ENCODE data around the gene FXYD5. TPM values are rescaled to one million over a fixed set of nuclear protein-coding genes. Genes with fewer than 3 reads are reported as not detected.

FXYD5 gene
- polyA plus RNA-seq, 4 donors, result 17.6 to 39.1 (median 26.6) TPM

- DNase-seq (ENCODE audit: low read depth in 4 of 4, low spot score in 3 of 4), result no peak
Measured at GRCh38 chr19:35153701-35154524, 622 bp upstream of the FXYD5 start.

DNA sequence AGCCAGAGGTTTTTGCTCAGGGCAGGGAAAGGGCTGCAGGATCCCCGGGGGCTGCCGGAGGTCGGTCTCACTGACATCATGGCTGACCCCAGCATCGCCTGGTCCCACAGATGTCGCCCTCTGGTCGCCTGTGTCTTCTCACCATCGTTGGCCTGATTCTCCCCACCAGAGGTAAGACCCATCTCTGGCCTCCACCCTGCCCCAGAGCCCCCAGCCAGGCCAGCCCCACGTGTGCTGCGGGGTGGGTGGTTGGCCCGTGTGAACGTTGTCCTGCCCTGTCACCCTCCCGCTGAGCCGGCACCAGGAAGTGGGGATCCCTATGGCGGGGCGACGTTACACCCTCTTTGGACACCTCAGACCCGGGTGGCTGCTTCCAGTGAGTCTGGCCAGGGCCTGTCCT is 906 bp downstream of the FXYD5 start:
- DNase-seq (ENCODE audit: low read depth in 4 of 4, low spot score in 3 of 4), result no peak

DNA sequence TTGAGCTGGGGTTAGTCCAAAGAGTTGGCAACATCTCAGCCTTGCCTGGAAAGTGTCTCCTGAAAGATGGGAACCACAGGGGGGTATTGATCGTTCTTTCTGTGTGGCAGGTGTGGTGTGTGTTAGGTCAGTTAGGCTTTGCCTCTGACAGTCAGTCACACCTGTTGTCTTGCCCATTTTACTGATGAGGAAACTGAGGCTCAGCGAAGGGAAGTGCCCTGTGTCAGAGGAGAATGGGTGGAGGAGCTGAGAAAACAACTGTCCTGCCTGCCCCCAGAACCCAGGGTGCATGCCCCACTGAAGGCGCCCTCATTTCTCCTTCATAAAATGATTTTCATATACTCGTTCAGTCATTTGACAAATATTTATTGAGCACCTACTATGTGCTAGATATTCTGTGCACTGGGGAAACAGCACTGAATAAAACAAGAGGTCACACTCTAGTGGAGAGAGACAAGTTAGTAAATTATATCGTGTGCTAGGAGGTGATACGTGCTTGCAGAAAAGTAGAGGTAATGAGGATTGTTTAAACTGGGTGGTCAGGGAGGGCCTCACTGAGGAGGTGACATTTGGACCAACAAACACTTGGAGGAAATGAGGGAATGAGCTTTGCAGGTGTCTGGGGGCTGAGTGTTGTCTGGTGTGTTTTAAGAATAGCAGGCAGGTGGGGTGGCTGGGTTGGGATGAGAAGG is 1.6 kb downstream of the FXYD5 start:
- DNase-seq (ENCODE audit: low read depth in 4 of 4, low spot score in 3 of 4), result no peak

DNA sequence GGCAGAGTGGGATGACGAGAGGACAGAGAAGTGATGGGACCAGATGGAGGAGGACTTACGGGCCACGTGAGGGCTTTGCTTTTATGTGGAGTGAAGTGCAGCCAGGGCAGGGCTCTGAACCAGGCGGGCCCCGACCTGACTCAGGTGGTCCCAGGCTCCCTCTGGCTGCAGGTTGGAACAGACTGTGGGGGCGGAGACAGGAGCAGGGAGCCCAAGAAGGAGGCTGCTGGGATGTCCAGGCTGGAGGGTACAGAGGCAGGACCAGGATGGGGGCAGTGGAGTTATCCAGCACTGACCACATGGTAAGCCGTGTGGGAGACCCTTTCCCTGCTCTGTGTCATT is 2.1 kb downstream of the FXYD5 start:
- no peak for DNase-seq (ENCODE audit: low read depth in 4 of 4, low spot score in 3 of 4)

DNA sequence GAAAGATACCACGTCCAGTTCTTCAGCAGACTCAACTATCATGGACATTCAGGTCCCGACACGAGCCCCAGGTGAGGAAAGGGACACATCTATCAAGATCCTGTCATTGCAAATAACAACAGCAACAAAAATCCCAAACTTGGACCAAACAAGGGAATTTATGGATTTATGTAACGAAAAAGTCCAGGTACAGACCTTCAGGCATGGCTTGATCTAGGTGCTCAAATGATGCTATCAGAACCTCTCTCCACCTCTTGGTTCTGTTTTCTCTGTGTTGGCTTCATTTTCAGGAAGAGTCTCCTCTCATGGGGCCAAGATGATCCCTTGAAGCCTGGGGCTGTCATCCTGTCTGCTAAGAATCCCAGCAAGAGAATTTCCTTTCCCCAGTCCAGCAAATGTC is 2.9 kb downstream of the FXYD5 start:
- DNase-seq (ENCODE audit: low read depth in 4 of 4, low spot score in 3 of 4), result no peak

DNA sequence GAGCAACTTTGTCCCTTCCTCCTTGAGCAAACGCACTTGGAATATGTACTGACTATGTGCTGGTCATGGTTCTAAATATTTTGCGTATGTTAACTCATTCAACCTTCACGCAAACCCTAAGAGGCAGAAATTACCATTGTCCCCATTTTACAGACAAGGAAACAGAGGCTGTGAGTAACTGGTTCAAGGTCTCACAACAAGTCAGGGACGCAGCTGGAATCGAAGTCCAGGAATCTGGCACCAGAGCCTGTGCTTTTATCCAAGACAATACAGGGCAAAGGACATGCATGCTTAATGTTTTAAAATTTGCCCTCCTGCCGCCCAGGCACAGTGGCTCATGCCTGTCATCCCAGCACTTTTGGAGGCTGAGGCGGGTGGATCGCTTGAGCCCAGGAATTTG is 5.1 kb downstream of the FXYD5 start:
- DNase-seq (ENCODE audit: low read depth in 4 of 4, low spot score in 3 of 4), result no peak

DNA sequence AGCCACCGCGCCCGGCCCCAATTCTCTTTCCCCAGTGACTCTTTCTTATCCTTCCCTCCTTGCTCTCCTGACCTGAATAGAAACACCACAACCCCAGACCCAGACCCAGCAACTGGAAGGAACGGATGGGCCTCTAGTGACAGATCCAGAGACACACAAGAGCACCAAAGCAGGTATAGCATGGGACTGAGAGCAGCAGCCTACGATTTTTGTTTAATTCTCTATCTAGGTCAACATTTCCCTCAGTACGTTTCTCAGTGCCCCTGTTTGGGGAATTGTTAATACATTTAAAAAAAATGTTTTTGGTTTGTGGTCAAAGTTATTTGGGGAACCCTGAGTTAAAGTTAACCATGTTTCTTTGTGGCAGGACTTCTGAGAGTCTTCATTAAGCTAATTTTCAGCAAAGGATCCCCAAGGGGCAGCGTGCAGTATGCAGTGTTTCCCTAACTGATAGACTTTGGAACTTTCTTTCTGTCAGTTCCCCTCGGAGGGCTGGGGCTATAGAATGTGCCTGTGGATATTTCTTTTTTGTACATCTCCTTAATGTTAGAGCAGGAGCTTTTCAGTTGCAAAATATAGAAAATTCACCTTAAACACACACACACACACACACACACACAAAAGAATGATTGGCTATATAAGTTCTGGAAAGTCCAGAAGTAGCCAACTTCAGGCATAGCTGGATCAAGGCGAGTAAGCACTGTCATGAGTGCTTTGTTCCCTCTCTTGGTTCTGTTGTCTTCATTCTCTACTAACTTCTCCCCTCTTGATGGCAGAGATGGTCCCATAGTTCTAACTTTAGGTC is 6.3 kb downstream of the FXYD5 start:
- no peak for DNase-seq (ENCODE audit: low read depth in 4 of 4, low spot score in 3 of 4)

DNA sequence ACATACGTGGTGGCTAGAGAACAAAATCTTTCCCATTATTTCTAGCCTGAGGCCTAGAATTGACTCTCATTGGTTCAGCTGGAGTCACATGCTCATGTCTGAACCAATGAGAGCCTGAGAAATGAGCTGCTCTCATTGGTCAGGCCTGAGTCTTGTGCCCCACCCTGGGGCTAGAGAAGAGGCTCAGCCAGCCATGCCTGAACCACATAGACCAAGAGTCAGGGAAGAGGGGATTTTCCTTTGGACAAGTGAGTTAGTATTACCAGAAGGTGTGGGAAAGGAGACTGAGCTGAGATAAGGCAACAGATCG is 6.9 kb downstream of the FXYD5 start:
- DNase-seq (ENCODE audit: low read depth in 4 of 4, low spot score in 3 of 4), result no peak

GRCh38 chr19:35162471-35163326 is 8.2 kb downstream of the FXYD5 start:
- no peak for DNase-seq (ENCODE audit: low read depth in 4 of 4, low spot score in 3 of 4)

DNA sequence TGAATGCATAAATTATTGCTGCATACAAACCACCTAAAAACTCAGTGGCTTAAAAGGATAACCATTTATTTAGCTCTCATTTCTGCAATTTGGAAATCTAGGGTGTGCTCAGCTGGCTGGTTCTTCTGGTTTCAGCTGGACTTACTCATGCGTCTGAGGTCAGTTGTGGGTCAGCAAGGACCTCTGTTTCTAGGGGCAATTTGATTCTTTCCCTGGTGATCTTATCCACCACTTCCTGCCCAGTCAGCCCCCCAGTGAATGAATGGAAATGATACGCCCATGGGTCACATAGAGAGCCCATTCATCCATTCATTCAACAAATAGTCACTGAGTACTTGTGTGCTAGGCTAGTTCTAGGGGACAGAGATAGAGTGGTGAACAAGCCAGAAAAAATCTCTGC is 9.9 kb downstream of the FXYD5 start:
- no peak for DNase-seq (ENCODE audit: low read depth in 4 of 4, low spot score in 3 of 4)

GRCh38 chr19:35165200-35166058 is 10.9 kb downstream of the FXYD5 start:
- no peak for DNase-seq (ENCODE audit: low read depth in 4 of 4, low spot score in 3 of 4)

DNA sequence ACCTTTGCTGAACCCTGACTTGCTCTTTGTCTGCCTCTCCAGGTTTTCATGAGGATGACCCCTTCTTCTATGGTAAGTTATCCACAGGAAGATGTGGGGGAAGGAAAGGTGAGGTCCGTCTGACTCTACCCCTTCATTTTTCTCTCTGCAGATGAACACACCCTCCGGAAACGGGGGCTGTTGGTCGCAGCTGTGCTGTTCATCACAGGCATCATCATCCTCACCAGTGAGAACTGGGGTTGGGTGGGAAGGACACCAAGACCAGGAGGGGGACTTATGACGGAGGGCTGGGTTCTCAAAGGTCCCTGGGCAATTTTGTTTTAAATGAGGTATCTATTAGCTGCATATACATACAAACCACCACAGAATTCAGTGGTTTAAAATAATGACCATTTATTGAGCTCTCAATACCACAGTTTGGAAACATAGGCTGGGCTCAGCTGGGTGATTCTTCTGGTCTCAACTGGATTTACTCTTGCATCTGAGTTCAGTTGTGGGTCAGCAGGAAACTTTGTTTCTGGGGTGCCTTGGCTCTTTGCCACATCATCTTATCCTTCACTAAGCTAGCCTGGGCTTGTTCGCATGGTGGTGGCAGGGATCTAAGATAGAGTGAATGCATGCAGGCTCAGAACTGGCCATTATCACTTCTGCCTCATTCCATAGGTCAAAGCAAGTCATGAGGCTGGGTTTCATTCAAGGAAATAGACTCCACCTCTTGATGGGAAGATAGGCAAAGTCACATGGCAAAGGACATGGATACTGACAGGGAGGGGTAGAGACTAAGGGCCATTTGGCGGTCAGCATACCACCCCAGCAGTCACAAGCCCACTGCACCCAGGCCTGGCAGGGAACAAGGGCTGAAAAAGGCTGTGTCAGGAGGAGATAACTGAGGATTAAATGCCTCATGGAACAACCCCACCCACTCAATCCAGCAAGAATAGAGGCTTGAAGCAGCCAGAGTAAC is 11.8 kb downstream of the FXYD5 start:
- DNase-seq (ENCODE audit: low read depth in 4 of 4, low spot score in 3 of 4), result no peak

- DNase-seq (ENCODE audit: low read depth in 4 of 4, low spot score in 3 of 4), result no peak
Measured at GRCh38 chr19:35167251-35168119, 12.9 kb downstream of the FXYD5 start.

DNA sequence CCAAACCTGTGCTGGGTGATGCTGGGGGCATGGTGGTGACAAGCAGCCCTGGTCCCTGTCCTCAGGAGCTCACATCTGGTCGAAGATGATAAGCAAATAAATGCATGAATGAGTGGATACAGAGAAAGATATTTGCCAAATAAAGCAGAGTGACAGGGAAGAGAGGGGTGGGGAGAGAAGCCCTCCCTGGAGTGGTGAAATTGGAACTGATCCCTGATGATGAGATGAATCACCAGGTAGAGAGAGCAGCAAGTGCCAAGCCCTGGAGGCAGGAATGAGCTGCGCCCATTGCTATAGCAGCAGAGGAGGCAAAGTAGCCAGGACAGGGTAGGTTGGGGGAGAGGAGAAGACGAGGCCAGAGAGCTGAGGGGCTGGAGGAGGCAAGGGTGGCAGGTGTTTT is 13.7 kb downstream of the FXYD5 start:
- DNase-seq (ENCODE audit: low read depth in 4 of 4, low spot score in 3 of 4), result no peak

GRCh38 chr19:35169221-35169995 is 14.9 kb downstream of the FXYD5 start:
- no peak for DNase-seq (ENCODE audit: low read depth in 4 of 4, low spot score in 3 of 4)

GRCh38 chr19:35170359-35171061 is 16.0 kb downstream of the FXYD5 start:
- no peak for DNase-seq (ENCODE audit: low read depth in 4 of 4, low spot score in 3 of 4)
